ENCODE results near the gene DNA2.

The DNA2 gene

GRCh38 chr10:68406815-68407548 lies 64.8 kb downstream of the DNA2 start, which contains the start of gene RUFY2:
TSS of gene RUFY2 (minus strand) at chr10:68407277. CDS start at chr10:68407189, 88 bp downstream.
- peak within 1 kb of the TSS; percentile 46 for H3K4ac ChIP-seq (ENCODE audit: low read depth, low read length)
- H3K4me1 ChIP-seq (ENCODE audit: control insufficient read depth in 1 of 2, insufficient read depth in 2 of 2, low read length in 2 of 2), result no peaks in the 10 kb centered on the region
- peak within 1 kb of the TSS; percentile 96 for H3K18ac ChIP-seq (ENCODE audit: low read length)
- H3K79me2 ChIP-seq (ENCODE audit: control insufficient read depth, insufficient read depth, low read length, poor library complexity), result peaks cover 11% of the 10 kb centered on the region
- H4K8ac ChIP-seq (ENCODE audit: low read depth, low read length), result peak within 1 kb of the TSS; percentile 96
- no peak within 1 kb of the TSS for H3K23ac ChIP-seq (ENCODE audit: low read length)
- peak within 1 kb of the TSS; percentile 96 for H3K9ac ChIP-seq (ENCODE audit: low read length)
- H3K27me3 ChIP-seq (ENCODE audit: insufficient read depth, low read length), result no peaks in the 10 kb centered on the region
- H3K4me2 ChIP-seq (ENCODE audit: low read length), result peak within 1 kb of the TSS; percentile 96
- DNase-seq, result peak; percentile 69 to 88
- H2AFZ ChIP-seq (ENCODE audit: insufficient read depth, low read length, poor library complexity), result peak within 1 kb of the TSS; percentile 98
- H3K36me3 ChIP-seq (ENCODE audit: control insufficient read depth in 1 of 2, insufficient read depth in 2 of 2, low read length in 2 of 2), result no peaks in the 10 kb centered on the region
- H3K14ac ChIP-seq (ENCODE audit: low read length), result peak within 1 kb of the TSS; percentile 85
- H4K12ac ChIP-seq (ENCODE audit: low read depth, low read length), result peak within 1 kb of the TSS; percentile 94
- H3K27ac ChIP-seq (ENCODE audit: low read depth, low read length), result peak within 1 kb of the TSS; percentile 78
- H3K79me1 ChIP-seq (ENCODE audit: low read length), result peaks cover 11% of the 10 kb centered on the region
- no peaks in the 10 kb centered on the region for H3K9me3 ChIP-seq (ENCODE audit: insufficient read depth, low read depth, low read length)
- no CpG with 5 or more reads among the region's 79 CpGs for WGBS (ENCODE audit: extremely low coverage, insufficient coverage, insufficient read length)
- no peak within 1 kb of the TSS for H2BK12ac ChIP-seq (ENCODE audit: low read length)
- peak within 1 kb of the TSS; percentile 79 for H2BK5ac ChIP-seq (ENCODE audit: low read depth, low read length, poor library complexity)
- H3K4me3 ChIP-seq (ENCODE audit: low read depth, low read length), result peak within 1 kb of the TSS; percentile 91
- peak within 1 kb of the TSS; percentile 76 for H4K91ac ChIP-seq (ENCODE audit: low read depth, low read length)
- peak within 1 kb of the TSS; percentile 95 for H2AK5ac ChIP-seq (ENCODE audit: low read length)
- H2BK120ac ChIP-seq (ENCODE audit: insufficient read depth, low read length, poor library complexity), result peak within 1 kb of the TSS; percentile 92

GRCh38 chr10:68406111-68406814 lies 65.5 kb downstream of the DNA2 start:
- Histone ChIP-seq H4K91ac (ENCODE audit: low read depth, low read length) (peak overlapping the region; percentile 76), H3K27ac (ENCODE audit: low read depth, low read length) (peak overlapping the region; percentile 67), H3K79me2 (ENCODE audit: control insufficient read depth, insufficient read depth, low read length, poor library complexity) (peaks cover 11% of the 10 kb centered on the region), H4K8ac (ENCODE audit: low read depth, low read length) (peak overlapping the region; percentile 90), H3K4me2 (ENCODE audit: low read length) (peak overlapping the region; percentile 73), H3K9me3 (ENCODE audit: insufficient read depth, low read depth, low read length) (no peaks in the 10 kb centered on the region), H3K23ac (ENCODE audit: low read length) (no peak overlapping the region), H2BK120ac (ENCODE audit: insufficient read depth, low read length, poor library complexity) (peak overlapping the region; percentile 59), H2AFZ (ENCODE audit: insufficient read depth, low read length, poor library complexity) (peak overlapping the region; percentile 98), H3K14ac (ENCODE audit: low read length) (peak overlapping the region; percentile 69), H2BK12ac (ENCODE audit: low read length) (no peak overlapping the region), H2AK5ac (ENCODE audit: low read length) (peak overlapping the region; percentile 95), H2BK5ac (ENCODE audit: low read depth, low read length, poor library complexity) (peak overlapping the region; percentile 23), H3K27me3 (ENCODE audit: insufficient read depth, low read length) (no peaks in the 10 kb centered on the region), H3K79me1 (ENCODE audit: low read length) (peaks cover 11% of the 10 kb centered on the region), H3K18ac (ENCODE audit: low read length) (peak overlapping the region; percentile 96), H3K4ac (ENCODE audit: low read depth, low read length) (peak overlapping the region; percentile 46), H3K4me1 (ENCODE audit: control insufficient read depth in 1 of 2, insufficient read depth in 2 of 2, low read length in 2 of 2) (no peaks in the 10 kb centered on the region), H4K12ac (ENCODE audit: low read depth, low read length) (peak overlapping the region; percentile 94), H3K36me3 (ENCODE audit: control insufficient read depth in 1 of 2, insufficient read depth in 2 of 2, low read length in 2 of 2) (peaks cover 0 to 2% of the 10 kb centered on the region in 2 experiments), H3K4me3 (ENCODE audit: low read depth, low read length) (peak overlapping the region; percentile 91), H3K9ac (ENCODE audit: low read length) (peak overlapping the region; percentile 91)
- WGBS (ENCODE audit: extremely low coverage, insufficient coverage, insufficient read length), result no CpG with 5 or more reads among the region's 38 CpGs
- peak; percentile 44 to 66 for DNase-seq

GRCh38 chr10:68403701-68404100 lies 68.1 kb downstream of the DNA2 start:
- H3K4ac ChIP-seq (ENCODE audit: low read depth, low read length), result no peak overlapping the region
- no peak overlapping the region for H3K14ac ChIP-seq (ENCODE audit: low read length)
- no CpG with 5 or more reads among the region's 4 CpGs for WGBS (ENCODE audit: extremely low coverage, insufficient coverage, insufficient read length)
- no peaks in the 10 kb centered on the region for H3K9me3 ChIP-seq (ENCODE audit: insufficient read depth, low read depth, low read length)
- peaks cover 11% of the 10 kb centered on the region for H3K79me1 ChIP-seq (ENCODE audit: low read length)
- H3K79me2 ChIP-seq (ENCODE audit: control insufficient read depth, insufficient read depth, low read length, poor library complexity), result peaks cover 11% of the 10 kb centered on the region
- H3K27me3 ChIP-seq (ENCODE audit: insufficient read depth, low read length), result no peaks in the 10 kb centered on the region
- H3K18ac ChIP-seq (ENCODE audit: low read length), result no peak overlapping the region
- no peak for DNase-seq
- H2AFZ ChIP-seq (ENCODE audit: insufficient read depth, low read length, poor library complexity), result no peak overlapping the region
- H2AK5ac ChIP-seq (ENCODE audit: low read length), result no peak overlapping the region
- peaks cover 4 to 6% of the 10 kb centered on the region in 2 experiments for H3K36me3 ChIP-seq (ENCODE audit: control insufficient read depth in 1 of 2, insufficient read depth in 2 of 2, low read length in 2 of 2)
- no peak overlapping the region for H3K4me2 ChIP-seq (ENCODE audit: low read length)
- H4K8ac ChIP-seq (ENCODE audit: low read depth, low read length), result no peak overlapping the region
- H3K4me1 ChIP-seq (ENCODE audit: control insufficient read depth in 1 of 2, insufficient read depth in 2 of 2, low read length in 2 of 2), result no peaks in the 10 kb centered on the region
- no peak overlapping the region for H3K27ac ChIP-seq (ENCODE audit: low read depth, low read length)
- no peak overlapping the region for H3K4me3 ChIP-seq (ENCODE audit: low read depth, low read length)
- no peak overlapping the region for H4K91ac ChIP-seq (ENCODE audit: low read depth, low read length)
- no peak overlapping the region for H2BK12ac ChIP-seq (ENCODE audit: low read length)
- no peak overlapping the region for H3K23ac ChIP-seq (ENCODE audit: low read length)
- no peak overlapping the region for H3K9ac ChIP-seq (ENCODE audit: low read length)
- H2BK120ac ChIP-seq (ENCODE audit: insufficient read depth, low read length, poor library complexity), result no peak overlapping the region
- H4K12ac ChIP-seq (ENCODE audit: low read depth, low read length), result no peak overlapping the region
- H2BK5ac ChIP-seq (ENCODE audit: low read depth, low read length, poor library complexity), result no peak overlapping the region

GRCh38 chr10:68402276-68402675 lies 69.5 kb downstream of the DNA2 start:
- peaks cover 9% of the 10 kb centered on the region for H3K79me2 ChIP-seq (ENCODE audit: control insufficient read depth, insufficient read depth, low read length, poor library complexity)
- H4K91ac ChIP-seq (ENCODE audit: low read depth, low read length), result no peak overlapping the region
- no peak overlapping the region for H2BK5ac ChIP-seq (ENCODE audit: low read depth, low read length, poor library complexity)
- WGBS (ENCODE audit: extremely low coverage, insufficient coverage, insufficient read length), result no CpG with 5 or more reads among the region's 1 CpG
- H3K18ac ChIP-seq (ENCODE audit: low read length), result no peak overlapping the region
- no peak overlapping the region for H2BK12ac ChIP-seq (ENCODE audit: low read length)
- peaks cover 4 to 8% of the 10 kb centered on the region in 2 experiments for H3K36me3 ChIP-seq (ENCODE audit: control insufficient read depth in 1 of 2, insufficient read depth in 2 of 2, low read length in 2 of 2)
- no peak overlapping the region for H3K14ac ChIP-seq (ENCODE audit: low read length)
- H3K4me3 ChIP-seq (ENCODE audit: low read depth, low read length), result no peak overlapping the region
- no peak overlapping the region for H2BK120ac ChIP-seq (ENCODE audit: insufficient read depth, low read length, poor library complexity)
- H3K4ac ChIP-seq (ENCODE audit: low read depth, low read length), result no peak overlapping the region
- H3K9me3 ChIP-seq (ENCODE audit: insufficient read depth, low read depth, low read length), result no peaks in the 10 kb centered on the region
- H3K9ac ChIP-seq (ENCODE audit: low read length), result no peak overlapping the region
- no peak overlapping the region for H3K23ac ChIP-seq (ENCODE audit: low read length)
- no peak overlapping the region for H4K8ac ChIP-seq (ENCODE audit: low read depth, low read length)
- no peak overlapping the region for H3K4me2 ChIP-seq (ENCODE audit: low read length)
- H3K27me3 ChIP-seq (ENCODE audit: insufficient read depth, low read length), result no peaks in the 10 kb centered on the region
- H3K4me1 ChIP-seq (ENCODE audit: control insufficient read depth in 1 of 2, insufficient read depth in 2 of 2, low read length in 2 of 2), result no peaks in the 10 kb centered on the region
- H2AK5ac ChIP-seq (ENCODE audit: low read length), result no peak overlapping the region
- no peak for DNase-seq
- no peak overlapping the region for H4K12ac ChIP-seq (ENCODE audit: low read depth, low read length)
- H2AFZ ChIP-seq (ENCODE audit: insufficient read depth, low read length, poor library complexity), result no peak overlapping the region
- H3K27ac ChIP-seq (ENCODE audit: low read depth, low read length), result no peak overlapping the region
- peaks cover 10% of the 10 kb centered on the region for H3K79me1 ChIP-seq (ENCODE audit: low read length)

All from trophoblast cell (in vitro differentiated cells and primary cell).